GM15510 (cell line): ENCODE measurements around the gene RASA2.

Source experiments
- POLR2A ChIP-seq: IDR thresholded peaks from 3 replicates; pipeline ENCODE4 v1.6.1; 2011; ENCODE audit warnings: borderline replicate concordance; ENCODE audit not compliant: insufficient read length; ENCODE audit errors: extremely low read depth

Gene RASA2

DNA sequence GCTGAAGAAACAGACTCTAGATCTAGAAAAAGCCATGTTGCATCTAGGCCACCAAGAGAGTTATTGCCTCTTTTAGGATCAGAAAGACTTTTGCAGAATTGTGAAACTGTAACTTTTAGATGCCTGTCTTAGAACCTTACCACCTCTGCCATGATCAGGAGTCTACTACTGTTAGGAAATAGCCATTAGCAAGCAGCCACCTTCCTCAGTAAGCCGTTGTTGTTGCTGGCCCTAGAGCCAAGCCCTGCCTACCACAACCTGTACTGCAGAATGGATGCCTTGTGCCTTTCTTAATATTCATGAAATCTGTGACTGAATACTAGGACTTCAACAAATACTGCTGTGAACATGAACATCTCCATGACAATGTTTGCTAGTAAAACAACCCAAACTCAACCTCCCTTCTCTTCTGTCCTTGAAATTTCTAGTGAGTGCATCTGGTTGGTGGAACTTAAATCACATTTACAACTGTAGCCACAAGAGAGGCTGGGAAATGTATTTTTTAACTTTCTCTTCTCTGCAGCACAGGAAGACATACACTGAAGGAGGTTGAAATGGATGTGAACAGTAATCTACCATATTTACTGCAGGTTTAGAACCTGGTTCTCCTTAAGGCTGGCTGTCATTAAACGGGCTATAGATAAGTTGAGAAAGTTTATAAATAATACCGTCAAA, 20.7 kb downstream of the RASA2 start:
- no peak for TF ChIP-seq POLR2A

DNA sequence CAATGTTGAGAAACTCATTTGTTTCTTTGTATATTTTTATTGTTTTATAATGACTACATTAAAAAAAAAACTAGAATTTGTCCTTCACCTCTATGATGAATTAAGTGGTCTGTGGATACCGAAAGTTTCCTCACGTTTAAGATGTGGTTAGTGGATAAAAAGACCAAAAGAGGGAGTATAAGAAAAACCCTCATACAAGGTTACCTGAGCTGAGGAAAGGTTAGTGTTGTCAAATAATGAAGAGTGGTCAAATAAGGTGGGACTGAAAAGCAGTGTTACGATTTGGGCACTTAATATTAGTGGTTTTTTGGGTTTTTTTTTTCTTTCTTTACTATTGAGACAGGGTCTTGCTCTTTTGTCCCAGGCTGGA, 21.2 kb downstream of the RASA2 start:
- TF ChIP-seq POLR2A: no peak

DNA sequence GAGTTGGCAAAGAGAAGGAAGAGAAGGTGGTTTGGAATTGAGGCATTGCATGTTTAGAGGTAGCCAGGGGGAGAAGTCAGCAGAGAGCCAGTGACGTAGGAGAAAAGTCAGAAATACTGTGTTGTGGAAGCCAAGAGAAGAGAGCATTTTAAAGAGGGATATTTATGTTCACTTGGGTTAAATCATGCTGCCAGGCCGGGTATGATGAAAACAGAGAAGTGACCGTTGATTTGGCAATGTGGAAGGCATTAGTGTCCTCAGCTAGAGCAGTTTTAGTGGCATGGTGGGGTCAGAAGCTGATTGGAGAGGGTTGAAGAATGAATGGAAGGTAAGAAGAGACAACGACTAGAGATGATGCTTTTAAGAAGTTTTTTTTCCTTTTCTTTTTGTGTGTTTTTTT, 24.5 kb downstream of the RASA2 start:
- no peak for TF ChIP-seq POLR2A

DNA sequence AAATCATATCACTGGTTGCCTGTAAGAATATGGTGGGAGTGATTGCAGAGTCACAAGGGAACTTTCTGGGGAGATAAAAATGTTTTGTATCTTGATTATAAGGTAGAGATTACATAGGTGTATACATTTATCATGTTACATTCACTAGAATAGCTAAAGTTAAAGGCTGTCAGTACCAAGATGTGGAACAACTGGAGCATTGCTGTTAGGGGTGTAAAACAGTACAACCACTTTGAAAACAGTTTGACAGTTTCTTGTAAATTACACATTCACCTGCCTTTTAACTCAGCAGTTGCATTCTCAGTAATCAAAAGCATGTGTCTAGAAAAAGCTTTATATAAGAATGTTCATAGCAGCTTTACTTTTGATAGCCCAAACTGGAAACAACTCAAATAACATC, 27.6 kb downstream of the RASA2 start:
- TF ChIP-seq POLR2A: no peak

DNA sequence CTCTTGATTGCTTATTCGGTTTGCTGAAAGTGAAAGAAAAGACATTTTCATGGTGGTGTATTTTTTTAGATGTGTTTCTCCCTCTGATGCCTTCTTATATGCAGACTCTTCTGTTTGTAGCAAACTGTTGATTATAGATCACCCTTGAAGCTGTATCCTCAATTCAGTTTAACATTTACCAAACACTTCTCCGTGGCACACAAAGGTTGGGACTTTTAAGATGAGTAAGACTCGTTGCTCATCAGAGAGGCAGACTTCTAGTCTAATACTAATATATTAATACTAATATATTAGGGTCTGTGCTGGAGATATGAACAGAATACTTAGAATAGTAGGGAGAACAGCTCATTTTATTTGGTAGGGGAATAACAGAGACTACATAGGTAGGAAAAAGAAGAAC, 32.8 kb downstream of the RASA2 start:
- no peak for TF ChIP-seq POLR2A

DNA sequence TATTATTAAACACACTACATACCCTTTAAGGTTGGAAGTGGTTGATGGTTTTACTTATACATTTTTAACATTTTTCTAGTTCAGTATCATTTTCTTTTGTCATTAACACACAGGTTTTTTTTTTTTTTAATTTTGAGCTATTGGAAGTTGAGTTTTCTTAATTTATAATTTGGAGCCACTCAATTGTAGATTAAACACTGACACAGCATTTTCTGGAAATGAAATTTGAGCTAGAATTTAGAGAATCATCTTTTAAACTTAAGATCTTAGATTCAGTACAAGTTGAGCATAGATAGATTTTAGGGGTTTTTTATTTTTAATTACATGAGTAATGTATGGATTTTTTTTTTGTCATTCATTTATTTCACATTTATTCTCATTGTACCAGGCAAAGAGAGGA, 35.0 kb downstream of the RASA2 start:
- TF ChIP-seq POLR2A: no peak

DNA sequence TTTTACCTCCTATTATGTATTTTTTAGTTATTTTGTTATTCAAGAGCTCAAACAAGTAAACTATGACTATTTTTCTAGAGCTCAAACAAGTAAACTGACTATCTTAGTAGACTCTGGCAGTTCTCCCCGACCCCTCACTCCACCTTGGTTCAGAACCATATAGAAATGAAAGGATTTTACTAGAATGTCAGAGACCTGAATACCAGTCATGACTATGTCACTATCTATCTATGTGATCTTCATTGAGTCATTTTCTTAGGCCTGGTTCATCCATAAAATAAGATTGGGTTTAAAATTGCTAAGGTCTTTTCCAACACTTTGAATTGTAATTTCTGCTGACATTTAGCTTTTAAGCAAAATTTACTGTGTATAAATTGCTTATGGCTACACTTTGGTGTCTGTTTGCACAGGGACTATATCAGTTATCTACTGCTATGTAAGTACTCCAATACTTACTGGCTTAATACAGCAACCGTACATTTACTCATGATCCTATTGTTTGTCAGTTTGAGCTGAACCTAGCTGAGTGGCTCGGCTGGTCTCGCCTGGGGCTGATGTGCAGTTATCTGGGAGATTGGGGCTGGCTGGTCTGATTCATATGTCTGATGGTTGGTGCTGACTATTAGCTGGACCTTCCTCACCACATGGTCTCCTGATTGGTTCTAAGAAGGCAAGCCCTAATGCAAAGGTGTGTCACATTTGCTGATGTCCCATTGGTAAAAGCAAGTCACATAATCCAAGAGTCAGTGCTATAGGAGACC, 37.0 kb downstream of the RASA2 start:
- TF ChIP-seq POLR2A: no peak

DNA sequence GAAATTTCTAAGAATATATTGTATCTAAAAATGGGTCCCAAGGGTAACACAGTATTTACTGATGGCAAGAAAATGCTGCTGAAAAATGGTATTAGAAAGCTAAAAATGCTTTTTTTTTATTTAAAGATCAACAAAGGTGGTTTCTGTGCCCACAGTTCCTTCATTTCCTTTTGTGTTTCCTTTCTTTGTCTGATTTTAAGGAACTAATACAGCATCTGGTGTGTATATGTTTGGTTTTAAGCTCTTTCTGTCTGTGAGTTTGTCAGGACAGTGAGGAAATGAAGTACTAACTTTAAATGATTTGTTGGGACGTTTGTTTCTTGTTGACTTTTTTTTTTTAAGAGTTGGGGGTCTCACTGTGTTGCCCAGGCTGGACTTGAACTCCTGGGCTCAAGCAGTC, 38.2 kb downstream of the RASA2 start:
- no peak for TF ChIP-seq POLR2A

DNA sequence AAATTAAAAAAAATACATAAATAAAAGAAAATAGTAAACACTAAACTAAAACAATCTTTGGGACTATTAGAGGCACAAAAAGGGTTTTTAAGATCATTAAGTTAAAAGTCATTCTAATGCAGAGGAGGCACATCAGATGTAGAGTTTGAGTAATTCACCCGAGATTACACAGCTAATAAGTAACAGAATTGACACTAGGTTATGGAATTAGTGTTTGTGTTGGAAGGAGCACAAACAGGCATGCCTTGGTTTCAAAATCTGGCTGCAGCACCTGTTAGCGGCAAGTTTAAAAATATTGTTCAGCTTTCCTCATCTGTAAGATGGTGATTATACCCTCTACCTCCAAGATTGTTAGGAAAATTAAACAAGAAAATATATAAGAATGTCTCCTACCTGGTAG, 39.0 kb downstream of the RASA2 start:
- TF ChIP-seq POLR2A: no peak

DNA sequence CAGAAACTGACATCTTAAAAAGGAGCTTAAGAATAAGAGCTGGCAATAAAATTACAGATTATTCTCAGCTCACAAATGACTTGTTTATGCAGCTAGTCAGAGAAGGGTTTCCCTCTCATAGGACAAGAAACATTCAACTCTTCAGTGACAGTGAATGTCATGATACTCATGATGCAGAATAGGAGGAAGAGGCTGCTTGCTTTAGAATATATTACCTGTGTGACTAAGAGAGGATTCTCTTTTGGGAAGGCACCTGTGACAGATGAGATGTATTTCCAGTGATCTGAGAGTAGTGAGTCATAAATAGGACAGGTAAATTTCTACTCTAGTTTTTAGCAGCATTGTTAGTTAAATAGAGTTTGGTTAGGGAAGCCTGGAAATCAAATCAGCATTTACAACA, 39.9 kb downstream of the RASA2 start:
- TF ChIP-seq POLR2A: no peak

DNA sequence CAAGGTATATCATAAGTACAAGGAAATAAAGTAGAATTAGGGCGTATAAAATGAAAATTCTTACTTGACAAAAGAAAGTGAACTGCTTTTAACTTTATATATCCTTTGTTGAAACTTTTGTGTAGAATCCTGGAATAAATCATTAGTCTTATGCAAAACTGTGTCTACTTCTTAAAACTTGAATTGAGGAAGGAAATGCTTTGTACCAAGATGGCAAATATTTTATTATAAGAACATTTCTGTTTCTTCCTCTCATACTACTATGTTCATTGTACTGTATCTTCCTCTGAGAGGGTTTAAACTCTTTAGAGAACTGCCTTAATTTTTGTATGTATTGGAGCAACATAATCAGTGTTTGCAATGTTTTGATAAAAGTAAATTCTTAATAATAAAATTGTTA, 42.0 kb downstream of the RASA2 start:
- TF ChIP-seq POLR2A: no peak

DNA sequence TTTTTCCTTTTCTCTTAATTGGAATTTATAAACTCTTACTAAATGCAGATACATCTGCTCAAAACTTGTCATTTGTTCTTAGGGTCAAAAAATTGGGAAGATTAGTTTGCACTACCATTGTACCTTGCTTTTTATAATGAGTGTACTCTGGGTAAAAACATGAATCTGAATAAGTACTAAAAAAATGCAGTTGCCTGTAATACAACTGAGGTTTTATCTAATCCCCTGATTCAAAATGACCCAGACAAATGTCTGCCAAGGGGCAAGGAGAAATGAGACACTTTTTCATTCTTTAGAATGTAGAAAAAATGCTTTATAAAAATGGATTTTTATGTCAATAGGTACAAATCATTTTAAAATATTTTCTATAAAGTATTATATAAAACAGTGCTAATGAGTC, 42.4 kb downstream of the RASA2 start:
- no peak for TF ChIP-seq POLR2A

DNA sequence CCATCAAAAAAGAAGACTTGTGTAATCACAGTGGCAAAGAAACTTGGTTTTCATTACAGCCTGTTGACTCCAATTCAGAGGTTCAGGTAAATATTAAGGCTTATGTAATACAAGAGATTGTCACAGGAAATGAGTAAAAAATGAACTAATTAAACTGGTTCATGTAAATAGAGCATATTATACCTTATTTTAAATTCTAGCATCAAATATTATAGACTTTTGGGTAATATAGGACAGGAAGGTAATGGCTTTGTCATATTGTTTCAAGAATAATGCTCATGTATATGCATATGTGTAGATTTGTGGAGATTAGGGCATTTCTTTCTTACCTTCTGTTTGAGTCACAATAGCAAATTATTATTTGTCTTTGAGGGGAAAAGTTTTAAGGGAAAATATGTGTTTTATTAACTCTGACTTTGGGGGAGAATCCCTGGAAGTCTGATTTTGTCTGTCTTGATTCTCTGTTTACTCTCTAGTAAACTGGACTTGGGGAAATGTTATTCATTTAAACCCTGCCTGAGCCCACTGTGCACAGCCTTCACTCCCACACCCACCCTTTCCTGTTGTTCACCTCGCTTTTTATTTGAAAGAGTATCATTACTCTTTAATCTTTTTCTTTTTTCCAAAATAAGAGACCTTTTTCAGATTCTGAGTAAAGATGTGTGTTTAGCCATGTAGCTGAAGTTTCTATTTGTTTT, 43.0 kb downstream of the RASA2 start:
- no peak for TF ChIP-seq POLR2A

DNA sequence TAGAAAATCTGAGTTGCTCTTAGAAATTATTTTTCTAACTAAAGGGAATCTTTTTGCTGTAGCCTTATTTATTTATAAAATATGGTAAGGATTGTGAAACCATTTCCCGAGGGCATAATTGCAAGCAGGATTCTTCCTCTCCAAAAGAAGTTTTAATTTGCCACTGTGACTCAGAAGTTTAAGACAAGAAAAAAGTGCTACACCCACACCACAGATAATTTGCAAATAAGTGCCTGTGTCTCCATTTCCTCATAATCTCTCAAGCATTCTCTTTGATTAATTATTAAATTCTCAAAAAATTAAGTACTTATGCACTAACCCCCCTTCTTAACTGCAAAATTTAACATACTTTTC, 43.6 kb downstream of the RASA2 start:
- no peak for TF ChIP-seq POLR2A

DNA sequence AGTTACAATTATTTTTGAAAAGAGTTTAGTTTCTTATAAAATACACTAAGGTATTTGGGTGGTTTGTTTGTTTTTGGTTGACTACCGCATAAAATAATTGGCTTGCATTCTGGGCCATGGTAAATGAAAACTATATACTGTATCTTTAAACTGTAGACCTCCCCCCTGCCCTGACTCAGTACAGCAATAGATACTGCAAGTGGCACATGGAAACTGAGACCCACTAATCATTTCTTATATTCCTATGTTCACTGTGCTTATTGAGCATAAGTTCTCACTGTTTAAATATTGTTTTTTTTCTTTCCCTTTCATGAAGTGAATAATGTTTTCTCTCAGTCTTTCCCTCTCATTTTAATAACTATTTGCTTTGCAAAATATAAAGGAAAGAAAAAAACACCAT, 45.8 kb downstream of the RASA2 start:
- TF ChIP-seq POLR2A: no peak

DNA sequence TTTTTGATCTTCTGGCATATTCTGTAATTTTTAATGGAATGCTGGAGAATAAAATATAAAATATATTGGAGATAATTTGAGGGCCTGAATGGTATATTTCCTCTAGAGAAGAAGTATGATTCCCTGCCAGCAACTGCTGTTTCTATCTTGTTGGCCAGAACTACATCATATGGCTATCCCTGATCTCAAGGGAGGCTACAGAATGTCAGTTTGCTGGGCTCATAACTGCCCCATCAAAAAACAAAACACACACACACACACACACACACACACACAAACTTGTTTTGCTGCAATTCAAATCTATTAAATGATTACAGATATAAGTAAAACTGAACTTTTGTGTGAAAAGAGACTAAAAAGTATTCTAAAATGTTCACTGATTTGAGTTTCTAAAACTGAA, 51.0 kb downstream of the RASA2 start:
- TF ChIP-seq POLR2A: no peak
